ENCODE data around the gene DNMBP. TPM values are rescaled to one million over a fixed set of nuclear protein-coding genes. Genes with fewer than 3 reads are reported as not detected.

Gene DNMBP
- total and polyA plus RNA-seq, 2 experiments from 2014 or later, result 13.4 to 31.2 TPM

DNA sequence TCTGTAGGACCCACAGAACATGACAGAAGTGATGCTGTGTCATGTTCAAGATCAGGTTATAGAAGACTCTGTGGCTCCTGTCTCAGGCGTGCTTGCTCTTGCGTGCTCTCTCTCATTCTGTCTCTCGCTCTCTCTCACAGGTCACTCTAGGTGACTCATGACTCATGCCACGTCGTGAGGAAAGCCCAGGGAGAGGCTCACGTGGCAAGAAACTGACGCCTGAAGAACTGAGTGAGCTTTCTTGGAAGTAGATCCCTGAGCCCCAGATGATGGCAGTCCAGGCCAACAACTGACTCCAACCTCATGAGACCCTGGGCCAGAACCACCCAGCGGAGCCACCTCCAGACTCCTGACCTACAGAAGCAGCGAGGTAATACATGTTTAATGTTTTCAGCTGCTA, 103.3 kb downstream of the DNMBP start:
- H3K27me3 Mint-ChIP-seq (ENCODE audit: insufficient read depth, low read depth, poor library complexity), result peaks cover 15% of the 10 kb centered on the region
- Histone ChIP-seq H3K4me3 (no peak overlapping the region), H3K4me2 (no peak overlapping the region), H4K20me1 (replicated peaks; ENCODE audit: insufficient read depth) (peaks cover 18% of the 10 kb centered on the region), H3F3A (replicated peaks; ENCODE audit: low read depth) (0 out of 2 replicates have a peak, but pooled peaks cover 14% of the 10 kb centered on the region), H3K36me3 (ENCODE audit: insufficient read depth) (peaks cover 63% of the 10 kb centered on the region), H3K9me2 (ENCODE audit: insufficient read depth) (no peaks in the 10 kb centered on the region), H3K4me1 (ENCODE audit: insufficient read depth) (peaks cover 11% of the 10 kb centered on the region), H2AFZ (no peak overlapping the region), H3K27ac (ENCODE audit: low read depth) (no peak overlapping the region), H3K27me3 (ENCODE audit: insufficient read depth) (no peaks in the 10 kb centered on the region), H3K79me2 (replicated peaks; ENCODE audit: insufficient read depth) (peaks cover 71% of the 10 kb centered on the region)
- H3K9me3 Mint-ChIP-seq, result no peaks in the 10 kb centered on the region
- TF ChIP-seq EZH2phosphoT487 (IDR thresholded peaks at IDR 0.05; ENCODE audit: unreplicated experiment) (no peak), ZNF331 (CRISPR knock-in tag; IDR thresholded peaks at IDR 0.05; ENCODE audit: low read depth) (no peak), POLR2AphosphoS5 (IDR thresholded peaks at IDR 0.05; ENCODE audit: low read depth) (no peak; the same call in 1 of the 2 replicates), JUNB (IDR thresholded peaks at IDR 0.05; ENCODE audit: unreplicated experiment) (no peak), ZNF114 (CRISPR knock-in tag; IDR thresholded peaks at IDR 0.05) (no peak), EZH2 (IDR thresholded peaks at IDR 0.05; ENCODE audit: low read depth, unreplicated experiment) (no peak), STAT1 (IDR thresholded peaks at IDR 0.05; ENCODE audit: unreplicated experiment) (no peak), CREB1 (CRISPR knock-in tag; IDR thresholded peaks at IDR 0.05; ENCODE audit: low read depth) (no peak), NANOG (IDR thresholded peaks at IDR 0.05; ENCODE audit: borderline replicate concordance) (no peak)
- TF ChIP-seq, protein P1, sequence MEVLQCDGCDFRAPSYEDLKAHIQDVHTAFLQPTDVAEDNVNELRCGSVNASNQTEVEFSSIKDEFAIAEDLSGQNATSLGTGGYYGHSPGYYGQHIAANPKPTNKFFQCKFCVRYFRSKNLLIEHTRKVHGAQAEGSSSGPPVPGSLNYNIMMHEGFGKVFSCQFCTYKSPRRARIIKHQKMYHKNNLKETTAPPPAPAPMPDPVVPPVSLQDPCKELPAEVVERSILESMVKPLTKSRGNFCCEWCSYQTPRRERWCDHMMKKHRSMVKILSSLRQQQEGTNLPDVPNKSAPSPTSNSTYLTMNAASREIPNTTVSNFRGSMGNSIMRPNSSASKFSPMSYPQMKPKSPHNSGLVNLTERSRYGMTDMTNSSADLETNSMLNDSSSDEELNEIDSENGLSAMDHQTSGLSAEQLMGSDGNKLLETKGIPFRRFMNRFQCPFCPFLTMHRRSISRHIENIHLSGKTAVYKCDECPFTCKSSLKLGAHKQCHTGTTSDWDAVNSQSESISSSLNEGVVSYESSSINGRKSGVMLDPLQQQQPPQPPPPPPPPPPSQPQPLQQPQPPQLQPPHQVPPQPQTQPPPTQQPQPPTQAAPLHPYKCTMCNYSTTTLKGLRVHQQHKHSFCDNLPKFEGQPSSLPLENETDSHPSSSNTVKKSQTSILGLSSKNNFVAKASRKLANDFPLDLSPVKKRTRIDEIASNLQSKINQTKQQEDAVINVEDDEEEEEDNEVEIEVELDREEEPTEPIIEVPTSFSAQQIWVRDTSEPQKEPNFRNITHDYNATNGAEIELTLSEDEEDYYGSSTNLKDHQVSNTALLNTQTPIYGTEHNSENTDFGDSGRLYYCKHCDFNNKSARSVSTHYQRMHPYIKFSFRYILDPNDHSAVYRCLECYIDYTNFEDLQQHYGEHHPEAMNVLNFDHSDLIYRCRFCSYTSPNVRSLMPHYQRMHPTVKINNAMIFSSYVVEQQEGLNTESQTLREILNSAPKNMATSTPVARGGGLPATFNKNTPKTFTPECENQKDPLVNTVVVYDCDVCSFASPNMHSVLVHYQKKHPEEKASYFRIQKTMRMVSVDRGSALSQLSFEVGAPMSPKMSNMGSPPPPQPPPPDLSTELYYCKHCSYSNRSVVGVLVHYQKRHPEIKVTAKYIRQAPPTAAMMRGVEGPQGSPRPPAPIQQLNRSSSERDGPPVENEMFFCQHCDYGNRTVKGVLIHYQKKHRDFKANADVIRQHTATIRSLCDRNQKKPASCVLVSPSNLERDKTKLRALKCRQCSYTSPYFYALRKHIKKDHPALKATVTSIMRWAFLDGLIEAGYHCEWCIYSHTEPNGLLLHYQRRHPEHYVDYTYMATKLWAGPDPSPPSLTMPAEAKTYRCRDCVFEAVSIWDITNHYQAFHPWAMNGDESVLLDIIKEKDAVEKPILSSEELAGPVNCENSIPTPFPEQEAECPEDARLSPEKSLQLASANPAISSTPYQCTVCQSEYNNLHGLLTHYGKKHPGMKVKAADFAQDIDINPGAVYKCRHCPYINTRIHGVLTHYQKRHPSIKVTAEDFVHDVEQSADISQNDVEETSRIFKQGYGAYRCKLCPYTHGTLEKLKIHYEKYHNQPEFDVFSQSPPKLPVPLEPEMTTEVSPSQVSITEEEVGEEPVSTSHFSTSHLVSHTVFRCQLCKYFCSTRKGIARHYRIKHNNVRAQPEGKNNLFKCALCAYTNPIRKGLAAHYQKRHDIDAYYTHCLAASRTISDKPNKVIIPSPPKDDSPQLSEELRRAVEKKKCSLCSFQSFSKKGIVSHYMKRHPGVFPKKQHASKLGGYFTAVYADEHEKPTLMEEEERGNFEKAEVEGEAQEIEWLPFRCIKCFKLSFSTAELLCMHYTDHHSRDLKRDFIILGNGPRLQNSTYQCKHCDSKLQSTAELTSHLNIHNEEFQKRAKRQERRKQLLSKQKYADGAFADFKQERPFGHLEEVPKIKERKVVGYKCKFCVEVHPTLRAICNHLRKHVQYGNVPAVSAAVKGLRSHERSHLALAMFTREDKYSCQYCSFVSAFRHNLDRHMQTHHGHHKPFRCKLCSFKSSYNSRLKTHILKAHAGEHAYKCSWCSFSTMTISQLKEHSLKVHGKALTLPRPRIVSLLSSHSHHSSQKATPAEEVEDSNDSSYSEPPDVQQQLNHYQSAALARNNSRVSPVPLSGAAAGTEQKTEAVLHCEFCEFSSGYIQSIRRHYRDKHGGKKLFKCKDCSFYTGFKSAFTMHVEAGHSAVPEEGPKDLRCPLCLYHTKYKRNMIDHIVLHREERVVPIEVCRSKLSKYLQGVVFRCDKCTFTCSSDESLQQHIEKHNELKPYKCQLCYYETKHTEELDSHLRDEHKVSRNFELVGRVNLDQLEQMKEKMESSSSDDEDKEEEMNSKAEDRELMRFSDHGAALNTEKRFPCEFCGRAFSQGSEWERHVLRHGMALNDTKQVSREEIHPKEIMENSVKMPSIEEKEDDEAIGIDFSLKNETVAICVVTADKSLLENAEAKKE (CRISPR knock-in tag; IDR thresholded peaks at IDR 0.05), result no peak
- TF ChIP-seq, protein P2, sequence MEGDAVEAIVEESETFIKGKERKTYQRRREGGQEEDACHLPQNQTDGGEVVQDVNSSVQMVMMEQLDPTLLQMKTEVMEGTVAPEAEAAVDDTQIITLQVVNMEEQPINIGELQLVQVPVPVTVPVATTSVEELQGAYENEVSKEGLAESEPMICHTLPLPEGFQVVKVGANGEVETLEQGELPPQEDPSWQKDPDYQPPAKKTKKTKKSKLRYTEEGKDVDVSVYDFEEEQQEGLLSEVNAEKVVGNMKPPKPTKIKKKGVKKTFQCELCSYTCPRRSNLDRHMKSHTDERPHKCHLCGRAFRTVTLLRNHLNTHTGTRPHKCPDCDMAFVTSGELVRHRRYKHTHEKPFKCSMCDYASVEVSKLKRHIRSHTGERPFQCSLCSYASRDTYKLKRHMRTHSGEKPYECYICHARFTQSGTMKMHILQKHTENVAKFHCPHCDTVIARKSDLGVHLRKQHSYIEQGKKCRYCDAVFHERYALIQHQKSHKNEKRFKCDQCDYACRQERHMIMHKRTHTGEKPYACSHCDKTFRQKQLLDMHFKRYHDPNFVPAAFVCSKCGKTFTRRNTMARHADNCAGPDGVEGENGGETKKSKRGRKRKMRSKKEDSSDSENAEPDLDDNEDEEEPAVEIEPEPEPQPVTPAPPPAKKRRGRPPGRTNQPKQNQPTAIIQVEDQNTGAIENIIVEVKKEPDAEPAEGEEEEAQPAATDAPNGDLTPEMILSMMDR (conservative IDR thresholded peaks at IDR 0.05; ENCODE audit: low read depth in 2 of 2), result no peak
- TF ChIP-seq, protein P3, sequence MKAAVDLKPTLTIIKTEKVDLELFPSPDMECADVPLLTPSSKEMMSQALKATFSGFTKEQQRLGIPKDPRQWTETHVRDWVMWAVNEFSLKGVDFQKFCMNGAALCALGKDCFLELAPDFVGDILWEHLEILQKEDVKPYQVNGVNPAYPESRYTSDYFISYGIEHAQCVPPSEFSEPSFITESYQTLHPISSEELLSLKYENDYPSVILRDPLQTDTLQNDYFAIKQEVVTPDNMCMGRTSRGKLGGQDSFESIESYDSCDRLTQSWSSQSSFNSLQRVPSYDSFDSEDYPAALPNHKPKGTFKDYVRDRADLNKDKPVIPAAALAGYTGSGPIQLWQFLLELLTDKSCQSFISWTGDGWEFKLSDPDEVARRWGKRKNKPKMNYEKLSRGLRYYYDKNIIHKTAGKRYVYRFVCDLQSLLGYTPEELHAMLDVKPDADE (IDR thresholded peaks at IDR 0.05), result no peak
- TF ChIP-seq, protein P4, sequence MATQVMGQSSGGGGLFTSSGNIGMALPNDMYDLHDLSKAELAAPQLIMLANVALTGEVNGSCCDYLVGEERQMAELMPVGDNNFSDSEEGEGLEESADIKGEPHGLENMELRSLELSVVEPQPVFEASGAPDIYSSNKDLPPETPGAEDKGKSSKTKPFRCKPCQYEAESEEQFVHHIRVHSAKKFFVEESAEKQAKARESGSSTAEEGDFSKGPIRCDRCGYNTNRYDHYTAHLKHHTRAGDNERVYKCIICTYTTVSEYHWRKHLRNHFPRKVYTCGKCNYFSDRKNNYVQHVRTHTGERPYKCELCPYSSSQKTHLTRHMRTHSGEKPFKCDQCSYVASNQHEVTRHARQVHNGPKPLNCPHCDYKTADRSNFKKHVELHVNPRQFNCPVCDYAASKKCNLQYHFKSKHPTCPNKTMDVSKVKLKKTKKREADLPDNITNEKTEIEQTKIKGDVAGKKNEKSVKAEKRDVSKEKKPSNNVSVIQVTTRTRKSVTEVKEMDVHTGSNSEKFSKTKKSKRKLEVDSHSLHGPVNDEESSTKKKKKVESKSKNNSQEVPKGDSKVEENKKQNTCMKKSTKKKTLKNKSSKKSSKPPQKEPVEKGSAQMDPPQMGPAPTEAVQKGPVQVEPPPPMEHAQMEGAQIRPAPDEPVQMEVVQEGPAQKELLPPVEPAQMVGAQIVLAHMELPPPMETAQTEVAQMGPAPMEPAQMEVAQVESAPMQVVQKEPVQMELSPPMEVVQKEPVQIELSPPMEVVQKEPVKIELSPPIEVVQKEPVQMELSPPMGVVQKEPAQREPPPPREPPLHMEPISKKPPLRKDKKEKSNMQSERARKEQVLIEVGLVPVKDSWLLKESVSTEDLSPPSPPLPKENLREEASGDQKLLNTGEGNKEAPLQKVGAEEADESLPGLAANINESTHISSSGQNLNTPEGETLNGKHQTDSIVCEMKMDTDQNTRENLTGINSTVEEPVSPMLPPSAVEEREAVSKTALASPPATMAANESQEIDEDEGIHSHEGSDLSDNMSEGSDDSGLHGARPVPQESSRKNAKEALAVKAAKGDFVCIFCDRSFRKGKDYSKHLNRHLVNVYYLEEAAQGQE (IDR thresholded peaks at IDR 0.05; ENCODE audit: unreplicated experiment), result no peak
- H3K4me3 Mint-ChIP-seq, result no peak overlapping the region
- H3K27ac Mint-ChIP-seq, result 0 out of 2 replicates have a peak overlapping the region, but pooled peaks have one; percentile 19
- peaks cover 92% of the 10 kb centered on the region for H3K36me3 Mint-ChIP-seq (ENCODE audit: low read depth)
- peaks cover 16% of the 10 kb centered on the region for H3K4me1 Mint-ChIP-seq
- DNase-seq (ENCODE audit: low spot score) (no peak), ATAC-seq (no peak)

Data from GM23338 (cell line).